Measurements from ENCODE around the gene PTH1R. TPM values are rescaled to one million over a fixed set of nuclear protein-coding genes. Genes with fewer than 3 reads are reported as not detected.

Gene PTH1R
- total RNA-seq, 1 experiment from 2014 or later = 1.0 TPM

DNA sequence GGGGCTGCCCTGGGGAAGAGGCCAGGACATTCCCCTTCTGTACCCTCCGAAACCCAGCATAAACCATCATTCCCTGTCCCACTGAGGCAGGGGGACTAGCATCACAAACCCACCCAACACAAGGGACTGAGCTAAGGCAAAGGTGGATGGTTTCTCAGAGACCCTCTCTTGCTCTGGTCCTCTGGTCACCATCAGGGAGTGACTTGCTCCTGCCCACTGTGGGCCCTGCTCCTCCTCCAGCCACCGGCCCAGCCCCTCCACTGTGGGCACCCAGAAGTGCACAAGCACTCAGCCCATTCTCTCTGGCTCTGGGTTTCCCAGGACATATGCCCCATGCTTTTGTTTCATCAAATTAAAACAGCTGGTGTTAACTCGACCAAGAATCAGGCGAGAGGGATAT, 44.9 kb downstream of the PTH1R start:
- DNase-seq = no peak
- no CpG with 5 or more reads among the region's 4 CpGs for WGBS (ENCODE audit: extremely low coverage, insufficient read length, low lambda C conversion rate)

More for the DNA sequence above, 44.9 kb downstream of the PTH1R start:
- H3K4me1 Mint-ChIP-seq = peaks cover 0 to 3% of the 10 kb centered on the region in 2 experiments; a peak in 1 of 4 replicates
- no peak overlapping the region for H3T11ph ChIP-seq (ENCODE audit: low read length)
- no peak overlapping the region for H3K4me3 Mint-ChIP-seq
- no peak overlapping the region for H3K4ac ChIP-seq (ENCODE audit: low read depth, low read length)
- H2BK120ac ChIP-seq (ENCODE audit: low read depth, low read length, poor library complexity, severe bottlenecking) = no peak overlapping the region
- no peak overlapping the region for H3K4me2 ChIP-seq (ENCODE audit: insufficient read depth, insufficient read length, low read length)
- H3K79me1 ChIP-seq (ENCODE audit: insufficient read depth, low read depth, low read length, poor library complexity, severe bottlenecking) = no peaks in the 10 kb centered on the region
- no peak overlapping the region for H2AK5ac ChIP-seq (ENCODE audit: insufficient read length, low read length)
- no peaks in the 10 kb centered on the region for H3K23me2 ChIP-seq (ENCODE audit: insufficient read length, low read depth, low read length, poor library complexity, severe bottlenecking)
- H3K27me3 Mint-ChIP-seq (ENCODE audit: low read depth) = no peaks in the 10 kb centered on the region; the same call in 1 of the 2 replicates
- no peak overlapping the region for H3K27ac ChIP-seq (ENCODE audit: insufficient read length, low read depth, low read length)
- H4K5ac ChIP-seq (ENCODE audit: insufficient read length, low read depth, low read length) = no peak overlapping the region
- H2AFZ ChIP-seq (ENCODE audit: low read length) = no peak overlapping the region
- H3K14ac ChIP-seq (ENCODE audit: insufficient read depth, low read length) = no peak overlapping the region
- no peak overlapping the region for H3K27ac Mint-ChIP-seq
- H3K4me1 ChIP-seq (ENCODE audit: insufficient read depth, low read length) = no peaks in the 10 kb centered on the region
- H2BK12ac ChIP-seq (ENCODE audit: insufficient read length, low read depth, low read length) = no peak overlapping the region
- no peaks in the 10 kb centered on the region for H4K20me1 ChIP-seq (ENCODE audit: control insufficient read depth, insufficient read depth, insufficient read length)
- no peak overlapping the region for H3K23ac ChIP-seq (ENCODE audit: insufficient read length, low read depth, low read length)
- peaks cover 53 to 91% (median 82%) of the 10 kb centered on the region in 3 experiments for H3K36me3 Mint-ChIP-seq (ENCODE audit: insufficient read depth in 1 of 3, low read depth in 3 of 3)
- H4K8ac ChIP-seq (replicated peaks; ENCODE audit: insufficient read length, low read depth, low read length) = no peak overlapping the region
- H2BK20ac ChIP-seq (ENCODE audit: low read depth, low read length, poor library complexity, severe bottlenecking) = no peak overlapping the region
- H3K9me3 Mint-ChIP-seq = peaks cover 3 to 8% of the 10 kb centered on the region in 2 experiments; a peak in 4 of 5 replicates
- H3K56ac ChIP-seq (ENCODE audit: insufficient read length, low read depth, low read length) = no peak overlapping the region
- no peaks in the 10 kb centered on the region for H3K9me3 ChIP-seq (ENCODE audit: control insufficient read depth, low read depth, low read length)
- H3K9ac ChIP-seq (ENCODE audit: extremely low read depth, insufficient read length, low read length) = no peak overlapping the region
- no peak overlapping the region for H4K91ac ChIP-seq (ENCODE audit: insufficient read length, low read depth, low read length)
- H3K79me2 ChIP-seq (ENCODE audit: insufficient read depth, low read length) = no peaks in the 10 kb centered on the region
- H2BK5ac ChIP-seq (ENCODE audit: insufficient read length, low read length) = no peak overlapping the region
- no peak overlapping the region for H2BK15ac ChIP-seq (ENCODE audit: low read depth, low read length)
- H3K27me3 ChIP-seq (ENCODE audit: insufficient read depth, low read length) = no peaks in the 10 kb centered on the region
- no peak overlapping the region for H3K18ac ChIP-seq (ENCODE audit: insufficient read length, low read depth, low read length)
- TF ChIP-seq, protein P1, sequence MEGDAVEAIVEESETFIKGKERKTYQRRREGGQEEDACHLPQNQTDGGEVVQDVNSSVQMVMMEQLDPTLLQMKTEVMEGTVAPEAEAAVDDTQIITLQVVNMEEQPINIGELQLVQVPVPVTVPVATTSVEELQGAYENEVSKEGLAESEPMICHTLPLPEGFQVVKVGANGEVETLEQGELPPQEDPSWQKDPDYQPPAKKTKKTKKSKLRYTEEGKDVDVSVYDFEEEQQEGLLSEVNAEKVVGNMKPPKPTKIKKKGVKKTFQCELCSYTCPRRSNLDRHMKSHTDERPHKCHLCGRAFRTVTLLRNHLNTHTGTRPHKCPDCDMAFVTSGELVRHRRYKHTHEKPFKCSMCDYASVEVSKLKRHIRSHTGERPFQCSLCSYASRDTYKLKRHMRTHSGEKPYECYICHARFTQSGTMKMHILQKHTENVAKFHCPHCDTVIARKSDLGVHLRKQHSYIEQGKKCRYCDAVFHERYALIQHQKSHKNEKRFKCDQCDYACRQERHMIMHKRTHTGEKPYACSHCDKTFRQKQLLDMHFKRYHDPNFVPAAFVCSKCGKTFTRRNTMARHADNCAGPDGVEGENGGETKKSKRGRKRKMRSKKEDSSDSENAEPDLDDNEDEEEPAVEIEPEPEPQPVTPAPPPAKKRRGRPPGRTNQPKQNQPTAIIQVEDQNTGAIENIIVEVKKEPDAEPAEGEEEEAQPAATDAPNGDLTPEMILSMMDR (conservative IDR thresholded peaks at IDR 0.05) = no peak

Data from H9 (cell line).